GM23338 (cell line): ENCODE data around the gene RWDD1. TPM values are rescaled to one million over a fixed set of nuclear protein-coding genes. Genes with fewer than 3 reads are reported as not detected.

Source experiments
- ATAC-seq: fragments of 200-7000 bp; cut with Tn5 transposase; 3 replicates; pipeline ENCODE4 v1.9.1; 2020
- DNase-seq: peaks from one replicate; pipeline ENCODE4 v3.0.0-alpha.2; 2015; ENCODE audit warnings: low spot score
- H2AFZ ChIP-seq: fragments of 200-600 bp; sonication (generic); 2 replicates; pipeline ENCODE4 v1.8.0; 2016; ENCODE audit warnings: antibody characterized with exemption, mild to moderate bottlenecking, moderate library complexity
- H3F3A ChIP-seq: fragments of 200-600 bp; sonication (generic); replicated peaks from 2 replicates; pipeline ENCODE4 v1.8.0; 2017; ENCODE audit warnings: antibody characterized with exemption, mixed run types, low read depth
- H3K27ac ChIP-seq: fragments of 200-600 bp; sonication (generic); 2 replicates; pipeline ENCODE4 v1.6.1; 2016; ENCODE audit warnings: low read depth
- H3K27me3 ChIP-seq: fragments of 200-600 bp; sonication (generic); 2 replicates; pipeline ENCODE4 v1.8.0; 2016; ENCODE audit warnings: mild to moderate bottlenecking, mixed run types, moderate library complexity; ENCODE audit not compliant: insufficient read depth
- H3K36me3 ChIP-seq: fragments of 200-600 bp; sonication (generic); 2 replicates; pipeline ENCODE4 v1.8.0; 2016; ENCODE audit warnings: mild to moderate bottlenecking; ENCODE audit not compliant: insufficient read depth
- H3K4me1 ChIP-seq: fragments of 200-600 bp; sonication (generic); 2 replicates; pipeline ENCODE4 v1.8.0; 2016; ENCODE audit warnings: mild to moderate bottlenecking, moderate library complexity; ENCODE audit not compliant: insufficient read depth
- H3K4me2 ChIP-seq: fragments of 200-600 bp; sonication (generic); 2 replicates; pipeline ENCODE4 v1.7.1; 2017; ENCODE audit warnings: mixed run types
- H3K4me3 ChIP-seq: fragments of 200-600 bp; sonication (generic); 2 replicates; pipeline ENCODE4 v1.6.1; 2016; ENCODE audit warnings: mixed run types
- H3K79me2 ChIP-seq: fragments of 200-600 bp; sonication (generic); replicated peaks from 2 replicates; pipeline ENCODE4 v1.8.0; 2017; ENCODE audit warnings: mild to moderate bottlenecking; ENCODE audit not compliant: insufficient read depth
- H3K9me2 ChIP-seq: fragments of 200-600 bp; sonication (generic); 2 replicates; pipeline ENCODE4 v1.8.0; 2017; ENCODE audit not compliant: insufficient read depth
- H4K20me1 ChIP-seq: fragments of 200-600 bp; sonication (generic); replicated peaks from 2 replicates; pipeline ENCODE4 v1.8.0; 2017; ENCODE audit warnings: mild to moderate bottlenecking; ENCODE audit not compliant: insufficient read depth
- H3K27ac Mint-ChIP-seq: 2 replicates; pipeline ENCODE4 v1.8.0; 2020; ENCODE audit warnings: inconsistent platforms, mild to moderate bottlenecking, moderate library complexity, mixed read lengths
- H3K27me3 Mint-ChIP-seq: 3 replicates; pipeline ENCODE4 v1.8.0; 2022; ENCODE audit warnings: low read depth, mild to moderate bottlenecking, moderate library complexity, mixed read lengths, inconsistent platforms; ENCODE audit not compliant: insufficient read depth, poor library complexity
- H3K36me3 Mint-ChIP-seq: 3 replicates; pipeline ENCODE4 v1.8.0; 2021; ENCODE audit warnings: low read depth, mild to moderate bottlenecking, inconsistent platforms, moderate library complexity, mixed read lengths
- H3K4me1 Mint-ChIP-seq: 3 replicates; pipeline ENCODE4 v1.8.0; 2020; ENCODE audit warnings: mild to moderate bottlenecking, inconsistent platforms, mixed read lengths
- H3K4me3 Mint-ChIP-seq: 3 replicates; pipeline ENCODE4 v1.8.0; 2021; ENCODE audit warnings: moderate library complexity, mild to moderate bottlenecking, inconsistent platforms, mixed read lengths
- H3K9me3 Mint-ChIP-seq: 3 replicates; pipeline ENCODE4 v1.8.0; 2020; ENCODE audit warnings: moderate library complexity, mild to moderate bottlenecking, inconsistent platforms, mixed read lengths
- CREB1 ChIP-seq: fragments of 250-450 bp; sonication (Bioruptor Pico); IDR thresholded peaks from 2 replicates; pipeline ENCODE4 v1.5.0; 2020; ENCODE audit warnings: low read depth, mild to moderate bottlenecking, moderate library complexity
- EZH2 ChIP-seq: fragments of 200-600 bp; sonication (generic); IDR thresholded peaks from one replicate; pipeline ENCODE4 v1.8.0; 2017; ENCODE audit warnings: antibody characterized with exemption, mild to moderate bottlenecking, low read depth; ENCODE audit not compliant: unreplicated experiment
- EZH2phosphoT487 ChIP-seq: fragments of 200-600 bp; sonication (generic); IDR thresholded peaks from one replicate; pipeline ENCODE4 v1.8.1; 2018; ENCODE audit warnings: antibody characterized with exemption; ENCODE audit not compliant: unreplicated experiment
- JUNB ChIP-seq: IDR thresholded peaks from one replicate; pipeline ENCODE4 v1.6.1; 2016; ENCODE audit warnings: antibody characterized with exemption; ENCODE audit not compliant: unreplicated experiment
- NANOG ChIP-seq: IDR thresholded peaks from 2 replicates; pipeline ENCODE4 v1.6.1; 2016; ENCODE audit warnings: antibody characterized with exemption, borderline replicate concordance
- POLR2AphosphoS5 ChIP-seq: IDR thresholded peaks from 2 replicates; pipeline ENCODE4 v1.6.1; 2016; ENCODE audit warnings: antibody characterized with exemption, low read depth
- STAT1 ChIP-seq: IDR thresholded peaks from one replicate; pipeline ENCODE4 v1.6.1; 2016; ENCODE audit warnings: antibody characterized with exemption; ENCODE audit not compliant: unreplicated experiment
- ZNF114 ChIP-seq: fragments of 250-450 bp; sonication (Bioruptor Pico); IDR thresholded peaks from 2 replicates; pipeline ENCODE4 v1.5.0; 2020; ENCODE audit warnings: mild to moderate bottlenecking, moderate library complexity
- ZNF331 ChIP-seq: fragments of 250-450 bp; sonication (Bioruptor Pico); IDR thresholded peaks from 2 replicates; pipeline ENCODE4 v1.5.0; 2020; ENCODE audit warnings: low read depth, mild to moderate bottlenecking, moderate library complexity
- polyA plus RNA-seq: library from polyadenylated mRNA; unstranded; fragments of >200 nt; fragmentation: Nextera tagmentation; extraction: Ambion mirVana; gene quantifications from 2 replicates; pipeline ENCODE4 v1.2.1, GENCODE V29; 2016
- total RNA-seq: library from RNA; depleted of rRNA; stranded (reverse); fragments of >200 nt; shearing (Covaris generic); gene quantifications from 2 replicates; pipeline ENCODE4 v1.2.3, GENCODE V29; 2014
- TF ChIP-seq, protein P1 (sequence below): IDR thresholded peaks from one replicate; pipeline ENCODE4 v1.6.1; 2018; ENCODE audit warnings: antibody characterized with exemption; ENCODE audit not compliant: unreplicated experiment
- TF ChIP-seq, protein P2 (sequence below), 2 experiments: fragments of 200-600 bp in 1 of 2; sonication (generic) in 1 of 2; conservative IDR thresholded peaks; 2 replicates each; pipeline versions ENCODE4 v1.5.1 to v1.6.1; 2016 to 2017; ENCODE audit warnings: antibody characterized with exemption in 2 of 2, low read depth in 2 of 2, mild to moderate bottlenecking in 2 of 2, moderate library complexity in 1 of 2
- TF ChIP-seq, protein P3 (sequence below): fragments of 250-450 bp; sonication (Bioruptor Pico); IDR thresholded peaks from 2 replicates; pipeline ENCODE4 v1.5.0; 2020; ENCODE audit warnings: mild to moderate bottlenecking, moderate library complexity
- TF ChIP-seq, protein P4 (sequence below): IDR thresholded peaks from 2 replicates; pipeline ENCODE4 v1.6.1; 2016; ENCODE audit warnings: antibody characterized with exemption

The RWDD1 gene
- total and polyA plus RNA-seq, 2 experiments from 2014 or later, result 20.2 to 171 TPM

DNA sequence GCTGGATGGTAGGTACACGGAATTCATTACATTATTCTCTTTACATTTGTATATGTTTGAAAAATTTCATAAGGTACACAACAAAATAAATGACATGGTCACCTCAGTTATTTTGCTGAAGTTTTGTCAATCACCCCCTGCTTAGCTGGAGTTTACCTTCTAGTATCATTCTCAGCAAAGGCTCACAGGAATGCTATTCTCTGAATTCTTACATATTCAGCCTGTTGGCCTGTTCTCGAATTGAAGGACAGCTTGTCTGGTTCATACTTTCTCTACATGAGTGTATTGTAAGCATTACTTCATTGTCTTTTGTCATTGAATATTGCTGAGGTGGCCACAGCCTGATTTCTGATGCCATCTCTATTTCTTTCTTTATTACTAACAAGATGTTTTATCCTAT, 47.1 kb upstream of the RWDD1 start:
- Histone ChIP-seq H3K27ac (no peak overlapping the region), H4K20me1 (no peaks in the 10 kb centered on the region), H3K27me3 (no peaks in the 10 kb centered on the region), H3K9me2 (no peaks in the 10 kb centered on the region), H3K4me1 (peaks cover 26% of the 10 kb centered on the region), H3K4me2 (no peak overlapping the region), H2AFZ (no peak overlapping the region), H3K36me3 (no peaks in the 10 kb centered on the region), H3K4me3 (no peak overlapping the region), H3K79me2 (no peaks in the 10 kb centered on the region), H3F3A (no peaks in the 10 kb centered on the region)
- no peaks in the 10 kb centered on the region for H3K36me3 Mint-ChIP-seq
- DNase-seq, result peak; percentile 62
- H3K27me3 Mint-ChIP-seq, result peaks cover 2% of the 10 kb centered on the region
- H3K4me3 Mint-ChIP-seq, result no peak overlapping the region
- no peak overlapping the region; the same call in 1 of the 2 replicates for H3K27ac Mint-ChIP-seq
- TF ChIP-seq POLR2AphosphoS5, result no peak
- no peak for TF ChIP-seq EZH2phosphoT487
- TF ChIP-seq CREB1 (CRISPR knock-in tag), result no peak
- TF ChIP-seq, protein P1, sequence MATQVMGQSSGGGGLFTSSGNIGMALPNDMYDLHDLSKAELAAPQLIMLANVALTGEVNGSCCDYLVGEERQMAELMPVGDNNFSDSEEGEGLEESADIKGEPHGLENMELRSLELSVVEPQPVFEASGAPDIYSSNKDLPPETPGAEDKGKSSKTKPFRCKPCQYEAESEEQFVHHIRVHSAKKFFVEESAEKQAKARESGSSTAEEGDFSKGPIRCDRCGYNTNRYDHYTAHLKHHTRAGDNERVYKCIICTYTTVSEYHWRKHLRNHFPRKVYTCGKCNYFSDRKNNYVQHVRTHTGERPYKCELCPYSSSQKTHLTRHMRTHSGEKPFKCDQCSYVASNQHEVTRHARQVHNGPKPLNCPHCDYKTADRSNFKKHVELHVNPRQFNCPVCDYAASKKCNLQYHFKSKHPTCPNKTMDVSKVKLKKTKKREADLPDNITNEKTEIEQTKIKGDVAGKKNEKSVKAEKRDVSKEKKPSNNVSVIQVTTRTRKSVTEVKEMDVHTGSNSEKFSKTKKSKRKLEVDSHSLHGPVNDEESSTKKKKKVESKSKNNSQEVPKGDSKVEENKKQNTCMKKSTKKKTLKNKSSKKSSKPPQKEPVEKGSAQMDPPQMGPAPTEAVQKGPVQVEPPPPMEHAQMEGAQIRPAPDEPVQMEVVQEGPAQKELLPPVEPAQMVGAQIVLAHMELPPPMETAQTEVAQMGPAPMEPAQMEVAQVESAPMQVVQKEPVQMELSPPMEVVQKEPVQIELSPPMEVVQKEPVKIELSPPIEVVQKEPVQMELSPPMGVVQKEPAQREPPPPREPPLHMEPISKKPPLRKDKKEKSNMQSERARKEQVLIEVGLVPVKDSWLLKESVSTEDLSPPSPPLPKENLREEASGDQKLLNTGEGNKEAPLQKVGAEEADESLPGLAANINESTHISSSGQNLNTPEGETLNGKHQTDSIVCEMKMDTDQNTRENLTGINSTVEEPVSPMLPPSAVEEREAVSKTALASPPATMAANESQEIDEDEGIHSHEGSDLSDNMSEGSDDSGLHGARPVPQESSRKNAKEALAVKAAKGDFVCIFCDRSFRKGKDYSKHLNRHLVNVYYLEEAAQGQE, result no peak
- TF ChIP-seq ZNF114 (CRISPR knock-in tag), result no peak
- TF ChIP-seq, protein P2, sequence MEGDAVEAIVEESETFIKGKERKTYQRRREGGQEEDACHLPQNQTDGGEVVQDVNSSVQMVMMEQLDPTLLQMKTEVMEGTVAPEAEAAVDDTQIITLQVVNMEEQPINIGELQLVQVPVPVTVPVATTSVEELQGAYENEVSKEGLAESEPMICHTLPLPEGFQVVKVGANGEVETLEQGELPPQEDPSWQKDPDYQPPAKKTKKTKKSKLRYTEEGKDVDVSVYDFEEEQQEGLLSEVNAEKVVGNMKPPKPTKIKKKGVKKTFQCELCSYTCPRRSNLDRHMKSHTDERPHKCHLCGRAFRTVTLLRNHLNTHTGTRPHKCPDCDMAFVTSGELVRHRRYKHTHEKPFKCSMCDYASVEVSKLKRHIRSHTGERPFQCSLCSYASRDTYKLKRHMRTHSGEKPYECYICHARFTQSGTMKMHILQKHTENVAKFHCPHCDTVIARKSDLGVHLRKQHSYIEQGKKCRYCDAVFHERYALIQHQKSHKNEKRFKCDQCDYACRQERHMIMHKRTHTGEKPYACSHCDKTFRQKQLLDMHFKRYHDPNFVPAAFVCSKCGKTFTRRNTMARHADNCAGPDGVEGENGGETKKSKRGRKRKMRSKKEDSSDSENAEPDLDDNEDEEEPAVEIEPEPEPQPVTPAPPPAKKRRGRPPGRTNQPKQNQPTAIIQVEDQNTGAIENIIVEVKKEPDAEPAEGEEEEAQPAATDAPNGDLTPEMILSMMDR (conservative IDR thresholded peaks at IDR 0.05; ENCODE audit: low read depth in 2 of 2), result no peak
- TF ChIP-seq NANOG, result no peak
- TF ChIP-seq, protein P3, sequence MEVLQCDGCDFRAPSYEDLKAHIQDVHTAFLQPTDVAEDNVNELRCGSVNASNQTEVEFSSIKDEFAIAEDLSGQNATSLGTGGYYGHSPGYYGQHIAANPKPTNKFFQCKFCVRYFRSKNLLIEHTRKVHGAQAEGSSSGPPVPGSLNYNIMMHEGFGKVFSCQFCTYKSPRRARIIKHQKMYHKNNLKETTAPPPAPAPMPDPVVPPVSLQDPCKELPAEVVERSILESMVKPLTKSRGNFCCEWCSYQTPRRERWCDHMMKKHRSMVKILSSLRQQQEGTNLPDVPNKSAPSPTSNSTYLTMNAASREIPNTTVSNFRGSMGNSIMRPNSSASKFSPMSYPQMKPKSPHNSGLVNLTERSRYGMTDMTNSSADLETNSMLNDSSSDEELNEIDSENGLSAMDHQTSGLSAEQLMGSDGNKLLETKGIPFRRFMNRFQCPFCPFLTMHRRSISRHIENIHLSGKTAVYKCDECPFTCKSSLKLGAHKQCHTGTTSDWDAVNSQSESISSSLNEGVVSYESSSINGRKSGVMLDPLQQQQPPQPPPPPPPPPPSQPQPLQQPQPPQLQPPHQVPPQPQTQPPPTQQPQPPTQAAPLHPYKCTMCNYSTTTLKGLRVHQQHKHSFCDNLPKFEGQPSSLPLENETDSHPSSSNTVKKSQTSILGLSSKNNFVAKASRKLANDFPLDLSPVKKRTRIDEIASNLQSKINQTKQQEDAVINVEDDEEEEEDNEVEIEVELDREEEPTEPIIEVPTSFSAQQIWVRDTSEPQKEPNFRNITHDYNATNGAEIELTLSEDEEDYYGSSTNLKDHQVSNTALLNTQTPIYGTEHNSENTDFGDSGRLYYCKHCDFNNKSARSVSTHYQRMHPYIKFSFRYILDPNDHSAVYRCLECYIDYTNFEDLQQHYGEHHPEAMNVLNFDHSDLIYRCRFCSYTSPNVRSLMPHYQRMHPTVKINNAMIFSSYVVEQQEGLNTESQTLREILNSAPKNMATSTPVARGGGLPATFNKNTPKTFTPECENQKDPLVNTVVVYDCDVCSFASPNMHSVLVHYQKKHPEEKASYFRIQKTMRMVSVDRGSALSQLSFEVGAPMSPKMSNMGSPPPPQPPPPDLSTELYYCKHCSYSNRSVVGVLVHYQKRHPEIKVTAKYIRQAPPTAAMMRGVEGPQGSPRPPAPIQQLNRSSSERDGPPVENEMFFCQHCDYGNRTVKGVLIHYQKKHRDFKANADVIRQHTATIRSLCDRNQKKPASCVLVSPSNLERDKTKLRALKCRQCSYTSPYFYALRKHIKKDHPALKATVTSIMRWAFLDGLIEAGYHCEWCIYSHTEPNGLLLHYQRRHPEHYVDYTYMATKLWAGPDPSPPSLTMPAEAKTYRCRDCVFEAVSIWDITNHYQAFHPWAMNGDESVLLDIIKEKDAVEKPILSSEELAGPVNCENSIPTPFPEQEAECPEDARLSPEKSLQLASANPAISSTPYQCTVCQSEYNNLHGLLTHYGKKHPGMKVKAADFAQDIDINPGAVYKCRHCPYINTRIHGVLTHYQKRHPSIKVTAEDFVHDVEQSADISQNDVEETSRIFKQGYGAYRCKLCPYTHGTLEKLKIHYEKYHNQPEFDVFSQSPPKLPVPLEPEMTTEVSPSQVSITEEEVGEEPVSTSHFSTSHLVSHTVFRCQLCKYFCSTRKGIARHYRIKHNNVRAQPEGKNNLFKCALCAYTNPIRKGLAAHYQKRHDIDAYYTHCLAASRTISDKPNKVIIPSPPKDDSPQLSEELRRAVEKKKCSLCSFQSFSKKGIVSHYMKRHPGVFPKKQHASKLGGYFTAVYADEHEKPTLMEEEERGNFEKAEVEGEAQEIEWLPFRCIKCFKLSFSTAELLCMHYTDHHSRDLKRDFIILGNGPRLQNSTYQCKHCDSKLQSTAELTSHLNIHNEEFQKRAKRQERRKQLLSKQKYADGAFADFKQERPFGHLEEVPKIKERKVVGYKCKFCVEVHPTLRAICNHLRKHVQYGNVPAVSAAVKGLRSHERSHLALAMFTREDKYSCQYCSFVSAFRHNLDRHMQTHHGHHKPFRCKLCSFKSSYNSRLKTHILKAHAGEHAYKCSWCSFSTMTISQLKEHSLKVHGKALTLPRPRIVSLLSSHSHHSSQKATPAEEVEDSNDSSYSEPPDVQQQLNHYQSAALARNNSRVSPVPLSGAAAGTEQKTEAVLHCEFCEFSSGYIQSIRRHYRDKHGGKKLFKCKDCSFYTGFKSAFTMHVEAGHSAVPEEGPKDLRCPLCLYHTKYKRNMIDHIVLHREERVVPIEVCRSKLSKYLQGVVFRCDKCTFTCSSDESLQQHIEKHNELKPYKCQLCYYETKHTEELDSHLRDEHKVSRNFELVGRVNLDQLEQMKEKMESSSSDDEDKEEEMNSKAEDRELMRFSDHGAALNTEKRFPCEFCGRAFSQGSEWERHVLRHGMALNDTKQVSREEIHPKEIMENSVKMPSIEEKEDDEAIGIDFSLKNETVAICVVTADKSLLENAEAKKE (CRISPR knock-in tag), result no peak
- TF ChIP-seq ZNF331, result no peak
- TF ChIP-seq, protein P4, sequence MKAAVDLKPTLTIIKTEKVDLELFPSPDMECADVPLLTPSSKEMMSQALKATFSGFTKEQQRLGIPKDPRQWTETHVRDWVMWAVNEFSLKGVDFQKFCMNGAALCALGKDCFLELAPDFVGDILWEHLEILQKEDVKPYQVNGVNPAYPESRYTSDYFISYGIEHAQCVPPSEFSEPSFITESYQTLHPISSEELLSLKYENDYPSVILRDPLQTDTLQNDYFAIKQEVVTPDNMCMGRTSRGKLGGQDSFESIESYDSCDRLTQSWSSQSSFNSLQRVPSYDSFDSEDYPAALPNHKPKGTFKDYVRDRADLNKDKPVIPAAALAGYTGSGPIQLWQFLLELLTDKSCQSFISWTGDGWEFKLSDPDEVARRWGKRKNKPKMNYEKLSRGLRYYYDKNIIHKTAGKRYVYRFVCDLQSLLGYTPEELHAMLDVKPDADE, result no peak
- no peak for TF ChIP-seq STAT1
- no peak for TF ChIP-seq JUNB
- TF ChIP-seq EZH2, result no peak
- ATAC-seq, result peak; percentile 55
- no peaks in the 10 kb centered on the region for H3K9me3 Mint-ChIP-seq
- peaks cover 29% of the 10 kb centered on the region for H3K4me1 Mint-ChIP-seq
